Spleen (tissue), 11 donors: ENCODE results near the gene TCEA3. TPM values are rescaled to one million over a fixed set of nuclear protein-coding genes. Genes with fewer than 3 reads are reported as not detected.
"Not testable (repeated sequence)": the region's sequence is repeated elsewhere in the genome, so short reads cannot be mapped to it uniquely, and the experiment has no call there.

Source experiments
- DNase-seq: peaks from one replicate; pipeline ENCODE4 v3.0.0-alpha.2; 2020
- H3K27ac ChIP-seq, 8 donors: fragments of 200-600 bp; sonication (generic) in 7 of 8; 1 replicate in 4 of 8; 2 replicates in 4 of 8; pipeline versions ENCODE4 v1.5.0 to v1.8.0; 2016 to 2021; ENCODE audit warnings: inconsistent platforms in 4 of 8, mild to moderate bottlenecking in 4 of 8, moderate library complexity in 1 of 8
- H3K27me3 ChIP-seq, 7 donors: fragments of 200-600 bp; sonication (generic) in 6 of 7; replicated peaks in 1 of 7; 1 replicate in 4 of 7; 2 replicates in 3 of 7; pipeline versions ENCODE4 v1.5.0 to v1.8.0; 2016 to 2021; ENCODE audit warnings: inconsistent platforms in 3 of 7, mild to moderate bottlenecking in 1 of 7
- H3K36me3 ChIP-seq, 6 donors: fragments of 200-600 bp; sonication (generic) in 5 of 6; 1 replicate in 4 of 6; 2 replicates in 2 of 6; pipeline versions ENCODE4 v1.5.0 to v1.8.0; 2016 to 2021; ENCODE audit warnings: inconsistent platforms in 2 of 6
- H3K4me1 ChIP-seq, 6 donors: fragments of 200-600 bp; sonication (generic) in 5 of 6; 1 replicate in 3 of 6; 2 replicates in 3 of 6; pipeline versions ENCODE4 v1.5.0 to v1.8.0; 2016 to 2021; ENCODE audit warnings: inconsistent platforms in 3 of 6
- H3K4me3 ChIP-seq, 8 donors: fragments of 200-600 bp; sonication (generic) in 7 of 8; 1 replicate in 4 of 8; 2 replicates in 4 of 8; pipeline versions ENCODE4 v1.5.0 to v1.8.0; 2016 to 2021; ENCODE audit warnings: inconsistent platforms in 4 of 8, mild to moderate bottlenecking in 4 of 8, moderate library complexity in 2 of 8
- H3K9me3 ChIP-seq, 8 donors: fragments of 200-600 bp; sonication (generic) in 7 of 8; 1 replicate in 4 of 8; 2 replicates in 4 of 8; pipeline versions ENCODE4 v1.5.0 to v1.8.0; 2016 to 2021; ENCODE audit warnings: inconsistent platforms in 4 of 8
- POLR2A ChIP-seq, 3 donors: fragments of 450-650 bp; IDR thresholded peaks; one replicate each; pipeline ENCODE4 v1.5.1; 2017; ENCODE audit warnings: antibody characterized with exemption in 3 of 3, mild to moderate bottlenecking in 1 of 3
- POLR2AphosphoS5 ChIP-seq, 3 donors: sonication (generic); formaldehyde crosslinking; IDR thresholded peaks; one replicate each; pipeline ENCODE4 v1.5.1; 2017; ENCODE audit warnings: antibody characterized with exemption in 3 of 3
- WGBS, 5 donors: extraction: QIAGEN DNeasy Blood & Tissue Kit in 3 of 5; methylation state at CpG; one replicate each; pipeline versions ENCODE4 v1.1.5 to v1.1.7; 2013 to 2018; 5-methylcytosine and 5-hydroxymethylcytosine counted together
- intact Hi-C: fragments of 100-400 bp; cut with DNase I; formaldehyde crosslinking; loops from one replicate; pipeline ENCODE4 v1.15.0; 2023; ENCODE audit warnings: low total_unique reads
- polyA plus RNA-seq, 3 donors: library from polyadenylated mRNA; stranded (reverse); fragments of 200-250 nt; gene quantifications; one replicate each; pipeline ENCODE4 v1.2.1, GENCODE V29; 2013
- total RNA-seq, 7 donors: library from RNA; depleted of rRNA in 3 of 7; stranded (reverse); fragments of >200 nt in 3 of 7; fragmentation: NEBNext Ultra II Directional in 4 of 7; extraction: Animal tissue kit (Norgen Biotek cat#: 25700) in 4 of 7; gene quantifications; one replicate each; pipeline versions ENCODE4 v1.1.0 to v1.2.1, GENCODE V29; 2016 to 2021
- TF ChIP-seq, protein P1 (sequence below), 11 experiments: fragments of 200-600 bp in 7 of 11; fragments of 450-650 bp in 4 of 11; sonication (generic) in 4 of 11; IDR thresholded peaks in 8 of 11; conservative IDR thresholded peaks in 3 of 11; 1 replicate in 7 of 11; 2 replicates in 4 of 11; pipeline versions ENCODE4 v1.4.0 to v1.8.0; 2016 to 2021; ENCODE audit warnings: antibody characterized with exemption in 11 of 11, inconsistent platforms in 4 of 11, mild to moderate bottlenecking in 1 of 11
- donor health status: healthy with polysubstance abuse.
- donor health status: DM: no; HTN: no; CAD: no; lungs with moderate emphysema.
- donor health status: DM: no; HTN: no; CAD: no.
- donor health status: Bipolar disorder and iron deficiency.
- donor health status: healthy.
- donor health status: DM: no; HTN: no; CAD: no.
- donor health status: DM: yes; HTN: yes; CAD: no.

TCEA3 gene
- total and polyA plus RNA-seq, 10 donors: 4.6 to 19.6 (median 10.5) TPM

DNA sequence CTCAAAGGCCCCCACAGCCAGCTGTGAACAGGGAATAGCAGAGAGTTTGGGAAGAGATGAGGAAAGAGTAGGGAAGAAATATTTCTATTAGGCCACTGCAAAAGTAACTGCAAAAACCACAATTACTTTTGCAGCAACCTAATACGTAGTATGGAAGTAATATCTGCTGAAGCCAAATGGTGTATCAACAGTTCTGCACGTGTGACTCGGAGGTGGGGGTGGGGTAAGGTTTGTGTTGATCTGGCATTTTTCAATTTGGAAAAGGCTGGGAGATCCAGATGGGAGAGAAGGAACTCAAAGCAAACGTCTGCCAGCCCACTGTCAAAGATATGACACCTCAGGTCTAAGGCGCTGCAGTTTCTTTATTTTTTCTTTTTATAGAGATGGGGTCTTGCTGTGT lies 43.8 kb downstream of the TCEA3 start:
- WGBS, 5 donors: 60 to 66% (median 61%) methylated on average over 5 of the region's 5 CpGs
- TF ChIP-seq, protein P1, sequence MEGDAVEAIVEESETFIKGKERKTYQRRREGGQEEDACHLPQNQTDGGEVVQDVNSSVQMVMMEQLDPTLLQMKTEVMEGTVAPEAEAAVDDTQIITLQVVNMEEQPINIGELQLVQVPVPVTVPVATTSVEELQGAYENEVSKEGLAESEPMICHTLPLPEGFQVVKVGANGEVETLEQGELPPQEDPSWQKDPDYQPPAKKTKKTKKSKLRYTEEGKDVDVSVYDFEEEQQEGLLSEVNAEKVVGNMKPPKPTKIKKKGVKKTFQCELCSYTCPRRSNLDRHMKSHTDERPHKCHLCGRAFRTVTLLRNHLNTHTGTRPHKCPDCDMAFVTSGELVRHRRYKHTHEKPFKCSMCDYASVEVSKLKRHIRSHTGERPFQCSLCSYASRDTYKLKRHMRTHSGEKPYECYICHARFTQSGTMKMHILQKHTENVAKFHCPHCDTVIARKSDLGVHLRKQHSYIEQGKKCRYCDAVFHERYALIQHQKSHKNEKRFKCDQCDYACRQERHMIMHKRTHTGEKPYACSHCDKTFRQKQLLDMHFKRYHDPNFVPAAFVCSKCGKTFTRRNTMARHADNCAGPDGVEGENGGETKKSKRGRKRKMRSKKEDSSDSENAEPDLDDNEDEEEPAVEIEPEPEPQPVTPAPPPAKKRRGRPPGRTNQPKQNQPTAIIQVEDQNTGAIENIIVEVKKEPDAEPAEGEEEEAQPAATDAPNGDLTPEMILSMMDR (IDR thresholded peaks at IDR 0.05 in 8 of 11, conservative IDR thresholded peaks at IDR 0.05 in 3 of 11): no peak
- TF ChIP-seq POLR2A (IDR thresholded peaks at IDR 0.05): no peak
- TF ChIP-seq POLR2AphosphoS5 (IDR thresholded peaks at IDR 0.05): no peak

DNA sequence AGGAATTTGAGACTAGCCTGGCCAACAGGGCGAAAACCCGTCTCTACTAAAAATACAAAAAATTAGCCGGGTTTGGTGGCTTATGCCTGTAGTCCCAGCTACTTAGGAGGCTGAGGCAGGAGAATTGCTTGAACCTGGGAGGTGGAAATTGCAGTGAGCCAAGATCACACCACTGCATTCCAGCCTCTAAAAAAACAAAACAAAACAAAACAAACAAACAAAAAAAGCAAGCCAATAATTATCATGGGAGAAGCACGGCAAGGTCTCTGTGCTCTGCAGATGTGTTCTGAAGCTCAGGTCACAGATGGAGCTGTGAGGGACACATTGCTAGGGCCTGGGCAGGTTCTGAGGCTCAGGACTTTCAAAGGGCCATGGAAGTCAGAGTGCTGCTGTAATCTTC lies 44.3 kb downstream of the TCEA3 start:
- H3K4me3 ChIP-seq, H3K36me3 ChIP-seq, H3K27me3 ChIP-seq, H3K9me3 ChIP-seq, DNase-seq, intact Hi-C loops, H3K27ac ChIP-seq: not testable (repeated sequence)
- WGBS, 5 donors: 64 to 78% (median 68%) methylated on average over 4 of the region's 4 CpGs
- H3K4me1 ChIP-seq: peaks cover 0 to 36% (median 20%) of the 10 kb centered on the region in 6 donors

More for the DNA sequence above, 43.8 kb downstream of the TCEA3 start:
- no peak overlapping the region for H3K4me3 ChIP-seq
- peaks cover 0 to 36% (median 20%) of the 10 kb centered on the region in 6 donors for H3K4me1 ChIP-seq
- DNase-seq: no peak
- no peaks in the 10 kb centered on the region for H3K27me3 ChIP-seq
- no peaks in the 10 kb centered on the region for H3K36me3 ChIP-seq
- H3K9me3 ChIP-seq: no peaks in the 10 kb centered on the region
- intact Hi-C loops: no loop called here
- H3K27ac ChIP-seq: no peak overlapping the region

DNA sequence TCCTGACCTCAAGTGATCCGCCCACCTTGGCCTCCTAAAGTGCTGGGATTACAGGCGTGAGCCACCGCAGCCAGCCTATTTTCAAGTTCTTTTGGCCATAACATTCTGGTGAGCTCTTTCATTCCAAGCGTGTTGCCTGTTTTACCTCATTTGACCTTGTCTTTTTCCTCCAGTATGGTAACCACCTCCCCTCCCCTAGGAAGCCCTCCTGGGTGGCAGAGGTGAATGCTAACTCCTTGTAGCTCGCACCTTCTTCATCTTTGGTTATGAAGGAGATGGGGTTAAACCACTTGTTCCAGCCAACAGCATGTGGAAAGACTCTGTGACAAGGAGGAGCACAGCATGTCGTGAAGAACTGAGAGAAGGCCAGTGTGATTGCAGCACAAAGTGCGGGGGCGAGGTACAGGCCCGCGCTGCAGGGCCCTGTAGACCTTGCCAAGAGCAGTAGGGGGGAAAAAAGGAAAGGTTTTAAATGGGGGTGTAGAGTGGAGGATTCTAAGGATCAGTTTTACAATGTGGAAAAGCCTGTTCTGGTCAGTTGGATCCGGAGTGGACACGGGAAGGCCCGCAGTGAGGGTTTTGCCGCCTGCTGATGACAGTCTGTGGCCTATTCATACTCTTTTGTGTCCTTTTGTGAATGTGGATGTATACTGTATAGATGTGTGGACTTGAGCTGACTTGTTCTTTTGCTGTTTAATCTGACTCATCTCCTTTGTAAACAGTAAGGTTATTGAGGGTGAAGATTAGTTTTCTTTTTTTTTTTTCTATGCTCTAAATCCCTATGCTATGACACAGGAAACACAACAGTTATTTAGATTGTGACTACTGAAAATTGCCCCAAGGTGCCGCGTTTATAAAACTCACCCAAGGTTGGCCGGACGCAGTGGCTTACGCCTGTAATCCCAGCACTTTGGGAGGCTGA lies 47.4 kb downstream of the TCEA3 start:
- no peaks in the 10 kb centered on the region for H3K27me3 ChIP-seq
- peaks cover 0 to 25% (median 12%) of the 10 kb centered on the region in 6 donors for H3K4me1 ChIP-seq
- peak overlapping the region in 6 of 8 donors; percentile 23 to 70 (median 52) for H3K27ac ChIP-seq
- TF ChIP-seq, protein P1 (IDR thresholded peaks at IDR 0.05 in 8 of 11, conservative IDR thresholded peaks at IDR 0.05 in 3 of 11): no peak
- TF ChIP-seq POLR2AphosphoS5 (IDR thresholded peaks at IDR 0.05): peak in 2 of 3 donors; percentile 42 to 66
- TF ChIP-seq POLR2A (IDR thresholded peaks at IDR 0.05): no peak
- H3K4me3 ChIP-seq: no peak overlapping the region
- no peaks in the 10 kb centered on the region for H3K9me3 ChIP-seq
- intact Hi-C loops: no loop called here
- no peak for DNase-seq
- no peaks in the 10 kb centered on the region for H3K36me3 ChIP-seq
- WGBS, 5 donors: 77 to 86% (median 84%) methylated on average over 19 of the region's 19 CpGs

DNA sequence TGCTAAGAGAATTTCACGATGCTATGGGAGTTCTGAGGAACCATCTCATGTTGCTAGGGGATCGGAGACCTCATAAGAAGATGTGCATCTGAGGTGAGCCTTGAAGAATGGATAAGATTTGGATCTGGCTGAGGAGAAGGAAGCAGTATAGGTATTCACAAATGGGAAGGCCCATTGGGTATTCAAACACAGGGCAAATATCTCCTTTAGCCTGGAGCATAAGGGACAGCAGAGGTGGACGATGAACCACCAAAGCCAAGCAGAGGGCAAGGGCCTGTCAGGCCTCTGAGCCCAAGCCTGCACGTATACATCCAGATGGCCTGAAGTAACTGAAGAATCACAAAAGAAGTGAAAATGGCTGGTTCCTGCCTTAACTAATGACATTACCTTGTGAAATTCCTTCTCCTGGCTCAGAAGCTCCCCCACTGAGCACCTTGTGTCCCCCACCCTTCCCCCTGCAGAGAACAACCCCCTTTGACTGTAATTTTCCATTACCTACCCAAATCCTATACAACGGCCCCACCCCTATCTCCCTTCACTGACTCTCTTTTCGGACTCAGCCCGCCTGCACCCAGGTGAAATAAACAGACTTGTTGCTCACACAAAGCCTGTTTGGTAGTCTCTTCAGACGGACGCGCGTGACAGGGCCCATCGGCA lies 50.3 kb downstream of the TCEA3 start:
- H3K27me3 ChIP-seq, intact Hi-C loops, H3K27ac ChIP-seq, H3K36me3 ChIP-seq, DNase-seq, H3K9me3 ChIP-seq, H3K4me3 ChIP-seq: not testable (repeated sequence)
- peaks cover 13 to 55% (median 36%) of the 10 kb centered on the region in 6 donors for H3K4me1 ChIP-seq
- WGBS, 5 donors: 88 to 95% (median 92%) methylated on average over 12 of the region's 12 CpGs
